Measurements from ENCODE around the gene MLYCD.

DNA sequence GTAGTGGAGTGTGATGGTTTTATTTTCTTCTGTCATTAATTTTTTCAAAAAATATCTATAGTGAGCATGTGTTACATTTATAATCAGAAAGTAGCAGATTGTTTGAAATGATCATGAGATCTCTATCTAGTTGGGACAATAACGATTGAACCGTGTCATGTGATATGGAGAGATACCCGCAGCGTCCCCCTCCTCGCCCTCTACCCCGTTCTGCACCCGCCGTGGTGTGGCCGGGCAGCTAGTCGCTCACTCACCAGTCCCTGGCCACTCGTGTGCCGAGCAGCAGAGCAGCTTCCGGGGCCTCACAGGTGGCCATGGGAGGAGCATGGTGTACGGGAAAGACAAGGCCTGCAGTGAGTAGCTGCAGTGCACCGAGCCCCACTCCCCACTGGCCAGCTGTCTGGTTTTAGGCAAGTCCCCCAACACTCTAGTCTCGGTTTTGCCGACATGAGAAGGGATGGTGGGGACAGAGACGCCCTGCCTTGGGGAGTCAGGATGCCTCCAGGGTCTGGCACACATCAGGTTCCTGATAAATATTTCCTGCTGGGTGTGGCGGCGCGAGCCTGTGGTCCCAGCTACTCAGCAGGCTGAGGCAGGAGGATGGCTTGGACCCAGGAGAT lies 15.3 kb downstream of the MLYCD start:
- TF ChIP-seq, protein P1, sequence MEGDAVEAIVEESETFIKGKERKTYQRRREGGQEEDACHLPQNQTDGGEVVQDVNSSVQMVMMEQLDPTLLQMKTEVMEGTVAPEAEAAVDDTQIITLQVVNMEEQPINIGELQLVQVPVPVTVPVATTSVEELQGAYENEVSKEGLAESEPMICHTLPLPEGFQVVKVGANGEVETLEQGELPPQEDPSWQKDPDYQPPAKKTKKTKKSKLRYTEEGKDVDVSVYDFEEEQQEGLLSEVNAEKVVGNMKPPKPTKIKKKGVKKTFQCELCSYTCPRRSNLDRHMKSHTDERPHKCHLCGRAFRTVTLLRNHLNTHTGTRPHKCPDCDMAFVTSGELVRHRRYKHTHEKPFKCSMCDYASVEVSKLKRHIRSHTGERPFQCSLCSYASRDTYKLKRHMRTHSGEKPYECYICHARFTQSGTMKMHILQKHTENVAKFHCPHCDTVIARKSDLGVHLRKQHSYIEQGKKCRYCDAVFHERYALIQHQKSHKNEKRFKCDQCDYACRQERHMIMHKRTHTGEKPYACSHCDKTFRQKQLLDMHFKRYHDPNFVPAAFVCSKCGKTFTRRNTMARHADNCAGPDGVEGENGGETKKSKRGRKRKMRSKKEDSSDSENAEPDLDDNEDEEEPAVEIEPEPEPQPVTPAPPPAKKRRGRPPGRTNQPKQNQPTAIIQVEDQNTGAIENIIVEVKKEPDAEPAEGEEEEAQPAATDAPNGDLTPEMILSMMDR (conservative IDR thresholded peaks at IDR 0.05; ENCODE audit: low read depth, low read length): no peak
- TF ChIP-seq EZH2 (IDR thresholded peaks at IDR 0.05; ENCODE audit: borderline replicate concordance, low read depth, low read length, poor library complexity, severe bottlenecking): no peak

Data from A673 (cell line).